ENCODE measurements around the gene CAPS. TPM values are rescaled to one million over a fixed set of nuclear protein-coding genes. Genes with fewer than 3 reads are reported as not detected.

The CAPS gene
- total RNA-seq, 3 donors from 2014 or later: 9.4 to 19.0 (median 16.4) TPM

- no peak for TF ChIP-seq CTCF (IDR thresholded peaks at IDR 0.05)
- TF ChIP-seq POLR2A (IDR thresholded peaks at IDR 0.05): no peak
- TF ChIP-seq POLR2AphosphoS5 (IDR thresholded peaks at IDR 0.05): no peak
- Histone ChIP-seq H3K27ac (no peak overlapping the region), H3K9me3 (no peaks in the 10 kb centered on the region), H3K4me1 (peaks cover 0 to 8% of the 10 kb centered on the region in 2 donors), H3K27me3 (peaks cover 0 to 3% of the 10 kb centered on the region in 2 donors), H3K4me3 (no peak overlapping the region), H3K36me3 (no peaks in the 10 kb centered on the region)
- DNase-seq (ENCODE audit: low spot score in 2 of 2): no peak
- intact Hi-C loops (cut with DNase I; ENCODE audit: low total_unique reads): no loop called here
Measured at GRCh38 chr19:5889288-5889971, 24.6 kb upstream of the CAPS start.

GRCh38 chr19:5890099-5890498, 24.0 kb upstream of the CAPS start:
- Histone ChIP-seq H3K4me3 (no peak overlapping the region), H3K9me3 (no peaks in the 10 kb centered on the region), H3K36me3 (no peaks in the 10 kb centered on the region), H3K4me1 (peaks cover 0 to 8% of the 10 kb centered on the region in 2 donors), H3K27ac (no peak overlapping the region), H3K27me3 (peaks cover 0 to 3% of the 10 kb centered on the region in 2 donors)
- intact Hi-C loops (cut with DNase I; ENCODE audit: low total_unique reads): no loop called here
- no peak for TF ChIP-seq POLR2AphosphoS5 (IDR thresholded peaks at IDR 0.05)
- no peak for DNase-seq (ENCODE audit: low spot score in 2 of 2)

- intact Hi-C loops (cut with DNase I; ENCODE audit: low total_unique reads): no loop called here
- Histone ChIP-seq H3K9me3 (no peaks in the 10 kb centered on the region), H3K27me3 (peaks cover 0 to 3% of the 10 kb centered on the region in 2 donors), H3K27ac (no peak overlapping the region), H3K4me1 (peaks cover 0 to 8% of the 10 kb centered on the region in 2 donors), H3K36me3 (peaks cover 7% of the 10 kb centered on the region), H3K4me3 (no peak overlapping the region)
- TF ChIP-seq POLR2AphosphoS5 (IDR thresholded peaks at IDR 0.05) (no peak), POLR2A (IDR thresholded peaks at IDR 0.05) (no peak), CTCF (IDR thresholded peaks at IDR 0.05) (no peak)
- no peak for DNase-seq (ENCODE audit: low spot score in 2 of 2)
Measured at GRCh38 chr19:5891572-5891937, 22.5 kb upstream of the CAPS start.

GRCh38 chr19:5891938-5892771, 21.9 kb upstream of the CAPS start:
- Histone ChIP-seq H3K4me1 (peaks cover 0 to 8% of the 10 kb centered on the region in 2 donors), H3K27ac (no peak overlapping the region), H3K4me3 (peak overlapping the region in 1 of 3 donors; percentile 19), H3K36me3 (peaks cover 7% of the 10 kb centered on the region), H3K9me3 (no peaks in the 10 kb centered on the region), H3K27me3 (peaks cover 0 to 3% of the 10 kb centered on the region in 2 donors)
- intact Hi-C loops (cut with DNase I; ENCODE audit: low total_unique reads): no loop called here
- no peak for DNase-seq (ENCODE audit: low spot score in 2 of 2)
- TF ChIP-seq CTCF (IDR thresholded peaks at IDR 0.05) (peak in 2 of 3 donors; percentile 44 to 54), POLR2AphosphoS5 (IDR thresholded peaks at IDR 0.05) (peak in 1 of 3 donors; percentile 14), POLR2A (IDR thresholded peaks at IDR 0.05) (no peak)

- Histone ChIP-seq H3K9me3 (no peaks in the 10 kb centered on the region), H3K4me1 (peaks cover 0 to 8% of the 10 kb centered on the region in 2 donors), H3K36me3 (peaks cover 7% of the 10 kb centered on the region), H3K27me3 (peaks cover 0 to 3% of the 10 kb centered on the region in 2 donors), H3K4me3 (no peak overlapping the region), H3K27ac (no peak overlapping the region)
- DNase-seq (ENCODE audit: low spot score in 2 of 2): no peak
- no peak for TF ChIP-seq CTCF (IDR thresholded peaks at IDR 0.05)
- no peak for TF ChIP-seq POLR2AphosphoS5 (IDR thresholded peaks at IDR 0.05)
- no peak for TF ChIP-seq POLR2A (IDR thresholded peaks at IDR 0.05)
- intact Hi-C loops (cut with DNase I; ENCODE audit: low total_unique reads): no loop called here
Measured at GRCh38 chr19:5892772-5893275, 21.2 kb upstream of the CAPS start.
